NCI-H146 (cell line): Measurements from ENCODE around the gene TSPAN10.
A peak's percentile ranks its signal among the peaks of the same experiment; 100 is the strongest.

Experiments
- DNase-seq: peaks from one replicate; lab custom pipeline; 2025; lab: John Stamatoyannopoulos, UW

The TSPAN10 gene

GRCh38 chr17:81635431-81635830, 1.6 kb upstream of the TSPAN10 start:
- no peak for DNase-seq

DNA sequence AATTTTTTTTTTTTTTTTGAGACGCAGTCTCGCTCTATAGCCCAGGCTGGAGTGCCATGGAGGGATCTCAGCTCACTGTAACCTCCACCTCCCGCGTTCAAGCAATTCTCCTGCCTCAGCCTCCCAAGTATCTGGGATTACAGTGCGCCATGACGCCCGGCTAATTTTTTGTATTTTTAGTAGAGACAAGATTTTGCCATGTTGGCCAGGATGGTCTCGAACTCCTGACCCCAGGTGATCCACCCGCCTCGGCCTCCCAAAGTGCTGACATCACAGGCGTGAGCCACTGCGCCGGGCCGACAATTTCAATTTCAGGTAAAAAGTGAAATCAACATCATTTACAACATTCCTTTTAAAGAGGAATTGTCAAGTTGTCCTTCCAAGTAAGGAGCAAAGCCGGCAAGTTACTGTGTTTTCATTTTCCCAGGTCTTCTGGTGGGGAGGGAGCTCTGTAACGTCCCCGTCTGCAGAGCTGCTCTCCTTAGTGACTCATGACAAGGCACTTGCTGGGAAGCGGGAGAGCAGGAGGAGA, 957 bp upstream of the TSPAN10 start:
- no peak for DNase-seq

- DNase-seq = no peak
Measured at GRCh38 chr17:81638683-81639082, 1.7 kb downstream of the TSPAN10 start.

DNA sequence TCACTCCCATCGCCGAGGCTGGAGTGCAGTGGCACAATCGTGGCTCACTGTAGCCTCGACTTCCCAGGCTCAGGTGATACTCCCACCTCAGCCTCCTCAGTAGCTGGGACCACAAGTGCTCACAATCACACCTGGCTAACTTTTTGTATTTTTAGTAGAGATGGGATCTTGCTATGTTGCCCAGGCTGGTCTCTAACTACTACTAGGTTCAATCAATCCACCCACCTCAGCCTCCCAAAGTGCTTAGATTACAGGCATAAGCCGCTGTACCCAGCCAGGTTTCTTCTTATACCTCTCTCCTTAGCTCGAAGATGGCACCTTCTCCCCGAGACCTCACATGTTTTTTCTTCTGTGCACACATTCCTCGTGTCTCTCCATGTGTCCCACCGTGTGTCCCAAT, 3.0 kb downstream of the TSPAN10 start:
- no peak for DNase-seq

DNA sequence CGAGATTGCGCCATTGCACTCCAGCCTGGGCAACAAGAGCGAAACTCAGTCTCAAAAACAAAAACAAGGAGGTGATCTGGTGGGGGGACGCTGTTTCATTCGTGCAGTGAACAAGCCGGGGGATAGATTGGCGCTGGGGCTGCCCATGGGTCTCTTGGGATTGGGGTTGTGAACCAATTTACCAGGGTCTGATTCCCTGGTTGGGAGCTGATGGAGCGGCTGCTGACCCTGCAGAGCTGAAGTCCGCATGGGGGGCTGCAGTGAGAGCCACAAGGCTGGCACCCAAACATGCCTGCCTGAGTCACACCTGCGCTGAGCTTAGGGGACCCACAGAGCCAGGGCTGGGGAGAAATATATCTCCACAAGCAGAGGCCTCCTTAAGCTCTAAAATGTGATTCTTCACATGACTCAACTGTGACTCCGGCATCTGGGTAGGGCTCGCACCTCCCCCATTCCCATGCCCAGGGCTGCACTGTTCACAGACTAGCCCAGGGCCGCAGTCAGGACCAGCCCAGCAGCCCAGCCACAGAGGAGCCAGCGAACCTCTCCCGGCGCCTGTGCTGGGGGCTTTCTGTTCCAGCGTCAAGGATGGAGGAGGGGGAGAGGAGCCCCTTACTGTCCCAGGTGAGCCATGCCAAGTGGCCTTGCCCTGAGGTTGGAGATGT, 5.0 kb downstream of the TSPAN10 start:
- DNase-seq = no peak

DNA sequence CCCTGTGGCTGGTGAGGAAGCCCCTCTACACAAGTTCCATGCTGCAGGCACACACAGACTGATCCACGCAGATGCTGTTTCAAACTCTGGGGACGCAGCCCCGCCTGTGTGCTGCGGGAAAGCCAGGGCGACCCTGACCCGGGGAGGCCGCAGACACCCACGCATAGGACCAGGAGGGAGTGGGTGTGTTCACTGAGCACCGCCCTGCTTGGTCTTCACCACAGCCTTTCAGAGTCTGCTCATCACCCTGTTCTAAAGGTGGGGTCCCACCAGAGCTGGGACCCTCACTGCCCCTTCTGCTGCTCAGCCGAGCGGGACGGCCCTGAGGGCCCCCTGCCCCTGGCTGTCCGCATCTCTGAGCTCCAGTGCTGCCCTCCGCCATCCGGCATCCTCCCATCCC, 7.5 kb downstream of the TSPAN10 start:
- no peak for DNase-seq

DNA sequence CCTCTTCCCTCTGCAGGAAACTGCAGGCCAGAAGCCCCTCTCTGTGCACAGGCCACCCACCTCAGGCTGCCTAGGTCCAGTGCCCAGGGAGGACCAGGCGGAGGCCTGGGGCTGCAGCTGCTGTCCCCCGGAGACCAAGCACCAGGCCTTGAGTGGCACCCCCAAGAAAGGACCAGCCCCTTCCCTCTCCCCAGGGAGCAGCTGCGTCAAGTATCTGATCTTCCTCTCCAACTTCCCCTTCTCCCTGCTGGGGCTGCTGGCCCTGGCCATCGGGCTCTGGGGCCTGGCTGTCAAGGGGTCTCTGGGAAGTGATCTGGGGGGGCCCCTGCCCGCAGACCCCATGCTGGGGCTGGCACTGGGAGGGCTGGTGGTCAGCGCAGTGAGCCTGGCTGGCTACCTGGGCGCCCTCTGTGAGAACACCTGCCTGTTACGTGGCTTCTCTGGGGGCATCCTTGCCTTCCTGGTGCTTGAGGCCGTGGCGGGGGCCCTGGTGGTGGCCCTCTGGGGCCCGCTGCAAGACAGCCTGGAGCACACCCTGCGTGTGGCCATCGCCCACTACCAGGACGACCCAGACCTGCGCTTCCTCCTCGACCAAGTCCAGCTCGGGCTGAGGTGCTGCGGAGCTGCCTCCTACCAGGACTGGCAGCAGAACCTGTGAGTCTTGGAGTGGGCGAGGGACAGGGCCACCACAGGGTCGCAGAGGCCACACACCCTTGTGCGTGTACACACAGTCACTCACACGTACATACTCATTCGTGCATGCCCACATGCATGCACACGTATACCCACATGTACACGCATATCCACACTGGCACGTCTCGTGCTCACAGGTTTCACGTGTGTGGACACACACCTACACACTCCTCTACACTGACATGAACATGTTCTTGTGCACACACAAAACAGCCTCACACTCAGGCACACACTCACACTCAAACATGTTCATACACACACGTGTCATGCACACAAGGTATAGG, 8.3 kb downstream of the TSPAN10 start:
- no peak for DNase-seq

DNA sequence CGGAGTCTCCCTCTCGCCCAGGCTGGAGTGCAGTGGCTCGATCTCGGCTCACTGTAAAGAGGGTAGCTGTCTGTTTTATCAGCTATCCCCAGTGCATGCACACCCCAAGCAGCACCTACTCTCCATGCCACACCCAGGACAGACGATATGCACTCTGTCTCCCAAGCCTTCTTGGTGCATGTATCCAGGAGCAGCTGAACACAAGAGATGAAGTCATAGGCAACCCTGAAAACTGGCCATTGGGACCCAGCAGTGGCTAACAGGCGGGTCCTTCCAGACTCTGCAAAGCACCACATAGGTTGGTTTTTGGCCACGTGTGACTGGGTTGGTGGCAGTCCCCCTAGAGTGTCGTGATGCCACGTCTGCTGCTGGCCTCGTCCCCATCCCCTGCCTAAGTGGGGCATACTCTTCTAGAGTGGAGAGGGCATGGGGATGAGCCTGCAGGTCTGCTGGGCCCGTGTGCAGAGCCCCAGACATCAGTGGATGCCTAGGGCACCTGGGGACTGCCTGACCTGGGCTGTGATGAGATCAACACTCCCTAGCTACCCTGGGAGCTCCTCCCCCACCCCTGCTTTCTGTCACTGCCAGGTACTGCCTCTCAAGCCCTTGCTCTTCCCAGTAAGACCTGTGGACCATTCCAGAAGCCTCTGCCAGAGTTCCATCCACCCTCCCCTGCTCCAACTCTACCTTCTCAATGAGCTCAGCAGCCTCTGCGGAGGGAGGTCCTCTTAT, 10.0 kb downstream of the TSPAN10 start:
- no peak for DNase-seq

DNA sequence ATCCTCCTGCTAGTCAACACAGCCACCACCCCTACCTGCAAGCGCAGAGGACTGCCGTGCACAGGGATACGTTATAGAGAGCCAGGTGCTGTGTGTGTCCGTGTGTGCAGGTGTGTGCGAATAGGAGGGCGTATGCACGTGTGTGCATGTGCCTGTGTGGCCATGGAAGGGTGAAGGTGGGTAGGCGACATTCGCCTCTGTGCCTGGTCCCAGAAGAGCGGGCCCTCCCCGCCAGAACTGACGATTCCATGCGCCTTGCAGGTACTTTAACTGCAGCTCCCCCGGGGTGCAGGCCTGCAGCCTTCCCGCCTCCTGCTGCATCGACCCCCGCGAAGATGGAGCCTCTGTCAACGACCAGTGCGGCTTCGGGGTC, 10.6 kb downstream of the TSPAN10 start:
- DNase-seq = peak; percentile 33

DNA sequence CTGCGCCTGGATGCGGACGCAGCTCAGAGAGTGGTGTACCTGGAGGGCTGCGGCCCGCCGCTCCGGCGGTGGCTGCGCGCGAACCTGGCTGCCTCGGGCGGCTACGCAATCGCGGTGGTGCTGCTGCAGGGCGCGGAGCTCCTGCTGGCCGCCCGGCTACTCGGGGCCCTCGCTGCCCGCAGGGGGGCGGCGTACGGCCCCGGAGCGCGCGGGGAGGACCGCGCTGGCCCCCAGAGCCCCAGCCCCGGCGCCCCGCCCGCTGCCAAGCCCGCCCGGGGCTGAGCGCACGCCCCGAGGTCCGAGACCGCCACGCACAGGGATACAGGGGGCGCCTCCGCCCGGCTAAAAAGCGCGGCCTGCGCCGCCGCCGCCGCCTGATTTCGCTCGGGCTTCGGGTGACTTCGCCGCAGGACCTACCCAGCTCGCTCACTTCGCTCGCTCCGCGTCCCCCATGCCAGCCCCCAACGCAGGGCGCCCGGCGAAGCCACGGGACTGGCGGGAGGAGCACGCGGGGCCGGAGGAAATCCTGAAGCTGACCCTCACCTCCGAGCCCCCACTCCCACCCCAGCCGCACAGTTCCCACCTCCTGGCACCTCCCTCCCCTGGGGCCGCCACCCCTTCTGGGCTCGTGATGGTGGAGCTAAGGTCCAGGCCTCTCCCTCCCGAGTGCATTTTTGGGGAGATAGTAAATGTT, 11.2 kb downstream of the TSPAN10 start:
- peak; percentile 36 for DNase-seq

DNA sequence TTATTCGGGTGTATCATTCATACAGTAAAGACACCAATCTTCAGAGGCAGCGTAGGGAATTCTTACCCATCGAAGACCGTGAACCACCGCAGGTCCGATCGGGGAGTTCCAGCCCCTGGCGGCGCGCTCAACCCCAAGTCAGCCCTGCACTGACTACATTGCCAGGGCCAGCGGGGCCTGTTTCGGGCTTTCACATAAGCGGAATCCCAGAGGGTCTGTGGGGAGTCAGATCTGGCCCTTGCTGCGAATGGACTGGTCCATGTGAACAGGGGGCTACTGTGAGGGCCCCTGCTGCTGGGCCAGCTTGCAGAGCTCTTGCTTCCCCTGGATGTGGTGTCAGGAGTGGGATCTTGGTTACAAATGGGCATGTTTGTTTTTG, 11.7 kb downstream of the TSPAN10 start:
- DNase-seq = no peak

GRCh38 chr17:81650951-81651350, 14.0 kb downstream of the TSPAN10 start:
- DNase-seq = no peak

GRCh38 chr17:81651692-81652091, 14.7 kb downstream of the TSPAN10 start:
- peak; percentile 12 for DNase-seq

DNA sequence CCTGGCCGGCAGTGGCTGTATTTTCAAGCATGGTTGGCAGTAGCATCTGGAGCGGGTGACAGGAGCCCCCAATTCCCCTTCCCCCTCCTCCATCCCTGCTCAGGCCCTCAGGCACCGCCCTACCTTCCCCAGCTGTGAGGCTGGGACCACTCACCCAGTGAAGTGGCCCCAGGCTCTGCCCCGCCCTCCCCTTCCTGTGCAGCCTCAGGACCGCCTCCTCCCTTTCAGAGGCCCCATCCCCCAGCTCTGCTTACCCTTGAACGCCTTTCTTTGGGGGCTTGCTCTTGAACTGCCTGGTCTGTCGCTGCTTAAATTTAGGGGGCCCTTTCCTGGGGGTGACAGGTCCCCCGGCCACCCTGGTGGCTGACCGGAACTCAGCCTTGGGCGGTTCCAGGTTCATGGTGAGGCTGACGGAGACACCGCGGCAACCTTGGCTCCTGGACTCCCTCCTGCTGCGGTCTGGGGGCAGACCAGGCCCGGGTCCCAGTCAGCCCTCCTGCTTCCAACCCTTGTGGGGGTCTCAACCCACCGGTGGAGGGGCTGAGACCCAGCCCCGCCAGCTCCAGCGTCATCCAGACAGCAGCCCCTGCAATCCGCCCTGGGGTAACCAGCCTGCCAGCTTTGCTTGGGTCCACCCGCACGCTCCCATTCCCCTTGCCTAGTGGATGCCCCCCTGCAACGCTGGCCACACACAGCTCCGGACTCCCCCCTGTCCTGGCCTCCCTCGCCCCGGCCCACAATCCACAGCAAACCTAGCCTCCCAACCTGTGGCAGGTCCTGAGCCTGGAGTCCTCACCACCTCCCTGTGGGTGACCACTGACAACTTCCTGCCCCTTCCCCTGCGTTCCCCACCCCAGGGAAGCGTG, 16.1 kb downstream of the TSPAN10 start:
- DNase-seq = peak; percentile 20

DNA sequence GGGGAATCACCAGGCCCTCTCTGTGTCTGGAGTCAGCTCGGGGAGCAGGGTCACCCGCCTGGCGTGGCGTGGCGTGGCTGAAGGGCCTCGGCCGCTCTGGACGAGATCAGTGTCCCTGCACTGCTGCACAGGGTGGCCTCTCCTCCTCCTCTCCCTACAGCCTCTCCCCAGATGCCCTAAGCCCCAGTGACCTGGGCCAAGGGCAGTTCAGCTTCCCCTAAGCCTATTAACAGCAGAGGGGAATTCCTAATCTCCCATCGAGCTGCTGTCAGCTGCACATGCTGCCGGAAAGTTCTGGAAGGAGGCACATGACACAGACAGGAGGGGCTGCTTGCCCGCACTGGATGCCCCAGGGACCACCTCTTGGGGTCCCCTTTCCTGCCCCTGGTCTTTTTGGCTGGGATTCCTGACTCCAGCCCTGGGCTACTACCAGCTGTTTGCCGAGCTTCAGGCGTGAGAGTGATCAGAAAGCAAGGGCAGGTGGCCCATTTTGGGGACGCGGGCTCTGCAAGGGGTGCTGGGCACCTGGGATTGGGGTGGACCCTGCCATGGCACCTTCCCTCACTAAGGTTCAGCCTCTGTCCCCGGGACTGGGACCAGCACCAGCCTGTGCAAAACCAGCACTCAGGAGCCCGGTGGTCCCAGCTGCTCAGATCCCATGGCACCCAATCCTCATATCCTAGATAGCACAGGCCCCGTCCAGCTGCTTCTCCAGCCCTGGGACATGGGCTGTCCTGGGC, 18.6 kb downstream of the TSPAN10 start:
- no peak for DNase-seq

- no peak for DNase-seq
Measured at GRCh38 chr17:81656118-81656743, 19.2 kb downstream of the TSPAN10 start, which contains the start of gene PDE6G. PDE6G (minus strand) TSS chr17:81656542; CDS start chr17:81653305, 3,237 bp downstream.

- DNase-seq = no peak
Measured at GRCh38 chr17:81656835-81657234, 19.8 kb downstream of the TSPAN10 start.

GRCh38 chr17:81659038-81659437, 22.0 kb downstream of the TSPAN10 start:
- DNase-seq = no peak

GRCh38 chr17:81660441-81660840, 23.4 kb downstream of the TSPAN10 start:
- DNase-seq = no peak

- no peak for DNase-seq
Measured at GRCh38 chr17:81662002-81662401, 25.0 kb downstream of the TSPAN10 start.
